Smooth muscle cell (in vitro differentiated cells): ENCODE results near the gene TTC16. TPM values are rescaled to one million over a fixed set of nuclear protein-coding genes. Genes with fewer than 3 reads are reported as not detected.
A peak's percentile ranks its signal among the peaks of the same experiment; 100 is the strongest.

Experiments used
- DNase-seq: peaks from one replicate; lab custom pipeline; 2025; ENCODE audit not compliant: unreplicated experiment; lab: John Stamatoyannopoulos, UW
- H2AFZ ChIP-seq: fragments of 200-600 bp; sonication (generic); 2 replicates; pipeline ENCODE4 v1.6.0; 2016; ENCODE audit warnings: antibody characterized with exemption, low read depth, mild to moderate bottlenecking
- H3F3A ChIP-seq: fragments of 200-600 bp; sonication (generic); 2 replicates; pipeline ENCODE4 v1.6.0; 2017; ENCODE audit warnings: antibody characterized with exemption, low read depth
- H3K27ac ChIP-seq: fragments of 200-600 bp; sonication (generic); 2 replicates; pipeline ENCODE4 v1.5.1; 2016; ENCODE audit warnings: low read depth, mild to moderate bottlenecking
- H3K27me3 ChIP-seq: fragments of 200-600 bp; sonication (generic); 2 replicates; pipeline ENCODE4 v1.6.1; 2016; ENCODE audit warnings: low read depth, mild to moderate bottlenecking
- H3K36me3 ChIP-seq: fragments of 200-600 bp; sonication (generic); 2 replicates; pipeline ENCODE4 v1.5.1; 2016; ENCODE audit warnings: low read depth
- H3K4me1 ChIP-seq: fragments of 200-600 bp; sonication (generic); 2 replicates; pipeline ENCODE4 v1.5.1; 2016; ENCODE audit warnings: low read depth
- H3K4me2 ChIP-seq: fragments of 200-600 bp; sonication (generic); 2 replicates; pipeline ENCODE4 v1.6.0; 2016; ENCODE audit warnings: mild to moderate bottlenecking
- H3K4me3 ChIP-seq: fragments of 200-600 bp; sonication (generic); 2 replicates; pipeline ENCODE4 v1.5.1; 2016; ENCODE audit warnings: mild to moderate bottlenecking
- H3K79me2 ChIP-seq: fragments of 200-600 bp; sonication (generic); 2 replicates; pipeline ENCODE4 v1.6.0; 2016; ENCODE audit warnings: low read depth, mild to moderate bottlenecking
- H3K9ac ChIP-seq: fragments of 200-600 bp; sonication (generic); 2 replicates; pipeline ENCODE4 v1.6.0; 2016; ENCODE audit warnings: low read depth
- H3K9me3 ChIP-seq: fragments of 200-600 bp; sonication (generic); replicated peaks from 2 replicates; pipeline ENCODE4 v1.5.1; 2016; ENCODE audit warnings: low read depth
- H4K20me1 ChIP-seq: fragments of 200-600 bp; sonication (generic); 2 replicates; pipeline ENCODE4 v1.6.0; 2016; ENCODE audit warnings: low read depth
- WGBS: methylation state at CpG from one replicate; pipeline ENCODE4 v1.1.7; 2016; ENCODE audit warnings: low lambda C conversion rate; 5-methylcytosine and 5-hydroxymethylcytosine counted together
- polyA plus RNA-seq: library from polyadenylated mRNA; unstranded; fragments of >200 nt; fragmentation: Nextera tagmentation; extraction: Ambion mirVana; gene quantifications from 2 replicates; pipeline ENCODE4 v1.2.1, GENCODE V29; 2016
- total RNA-seq: library from RNA; depleted of rRNA; stranded (reverse); fragments of >200 nt; gene quantifications from 2 replicates; pipeline ENCODE4 v1.2.3, GENCODE V29; 2014
- TF ChIP-seq, protein P1 (sequence below): fragments of 200-600 bp; sonication (generic); IDR thresholded peaks from 2 replicates; pipeline ENCODE4 v1.5.1; 2017; ENCODE audit warnings: borderline replicate concordance, mild to moderate bottlenecking, antibody characterized with exemption; ENCODE audit not compliant: insufficient read depth, poor library complexity, severe bottlenecking

Gene TTC16
- total and polyA plus RNA-seq, 2 experiments from 2014 or later = 0.22 TPM; not detected in 1

DNA sequence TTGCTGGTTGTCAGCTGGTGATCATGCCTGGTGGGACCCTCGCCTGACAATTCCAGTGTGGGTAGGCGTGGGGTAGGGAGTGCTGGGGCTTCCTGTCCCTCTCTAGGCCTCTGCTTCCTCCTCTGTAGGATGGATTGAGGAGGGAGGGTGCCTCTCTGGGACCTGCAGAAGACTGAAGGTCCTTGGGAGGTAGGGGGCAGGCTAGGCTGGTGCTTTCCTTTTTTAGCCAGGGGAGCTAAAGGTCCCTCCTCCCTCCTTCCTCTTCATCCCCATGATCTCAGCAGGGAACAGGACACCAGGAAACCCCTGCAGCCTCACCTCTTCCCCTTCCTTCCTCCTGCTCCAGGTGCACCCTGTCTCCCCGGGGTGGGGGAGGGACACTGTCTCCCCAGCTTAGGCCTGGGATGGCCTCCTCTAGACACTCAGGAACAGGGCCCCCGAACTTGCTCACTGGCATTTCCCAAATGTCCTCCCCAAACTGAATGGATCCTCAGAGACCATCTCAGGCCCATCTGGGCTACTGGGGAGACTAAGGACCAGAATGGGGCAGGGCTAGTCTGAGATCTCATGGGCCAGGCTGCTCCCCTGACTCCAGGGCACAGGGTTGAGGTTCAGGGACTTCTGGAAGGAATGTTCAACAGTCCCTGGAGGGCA lies 54.2 kb downstream of the TTC16 start:
- H3K4me3 ChIP-seq = no peak overlapping the region
- WGBS = 92% methylated on average over 4 of the region's 4 CpGs
- TF ChIP-seq, protein P1, sequence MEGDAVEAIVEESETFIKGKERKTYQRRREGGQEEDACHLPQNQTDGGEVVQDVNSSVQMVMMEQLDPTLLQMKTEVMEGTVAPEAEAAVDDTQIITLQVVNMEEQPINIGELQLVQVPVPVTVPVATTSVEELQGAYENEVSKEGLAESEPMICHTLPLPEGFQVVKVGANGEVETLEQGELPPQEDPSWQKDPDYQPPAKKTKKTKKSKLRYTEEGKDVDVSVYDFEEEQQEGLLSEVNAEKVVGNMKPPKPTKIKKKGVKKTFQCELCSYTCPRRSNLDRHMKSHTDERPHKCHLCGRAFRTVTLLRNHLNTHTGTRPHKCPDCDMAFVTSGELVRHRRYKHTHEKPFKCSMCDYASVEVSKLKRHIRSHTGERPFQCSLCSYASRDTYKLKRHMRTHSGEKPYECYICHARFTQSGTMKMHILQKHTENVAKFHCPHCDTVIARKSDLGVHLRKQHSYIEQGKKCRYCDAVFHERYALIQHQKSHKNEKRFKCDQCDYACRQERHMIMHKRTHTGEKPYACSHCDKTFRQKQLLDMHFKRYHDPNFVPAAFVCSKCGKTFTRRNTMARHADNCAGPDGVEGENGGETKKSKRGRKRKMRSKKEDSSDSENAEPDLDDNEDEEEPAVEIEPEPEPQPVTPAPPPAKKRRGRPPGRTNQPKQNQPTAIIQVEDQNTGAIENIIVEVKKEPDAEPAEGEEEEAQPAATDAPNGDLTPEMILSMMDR = no peak
- H4K20me1 ChIP-seq = no peaks in the 10 kb centered on the region
- no peaks in the 10 kb centered on the region for H3F3A ChIP-seq
- no peaks in the 10 kb centered on the region for H3K36me3 ChIP-seq
- no peak overlapping the region for H3K4me2 ChIP-seq
- no peak overlapping the region for H3K27ac ChIP-seq
- no peak overlapping the region for H2AFZ ChIP-seq
- H3K79me2 ChIP-seq = no peaks in the 10 kb centered on the region
- no peak overlapping the region for H3K9ac ChIP-seq
- no peaks in the 10 kb centered on the region for H3K27me3 ChIP-seq
- no peaks in the 10 kb centered on the region for H3K9me3 ChIP-seq
- H3K4me1 ChIP-seq = peaks cover 8% of the 10 kb centered on the region
- DNase-seq = no peak

DNA sequence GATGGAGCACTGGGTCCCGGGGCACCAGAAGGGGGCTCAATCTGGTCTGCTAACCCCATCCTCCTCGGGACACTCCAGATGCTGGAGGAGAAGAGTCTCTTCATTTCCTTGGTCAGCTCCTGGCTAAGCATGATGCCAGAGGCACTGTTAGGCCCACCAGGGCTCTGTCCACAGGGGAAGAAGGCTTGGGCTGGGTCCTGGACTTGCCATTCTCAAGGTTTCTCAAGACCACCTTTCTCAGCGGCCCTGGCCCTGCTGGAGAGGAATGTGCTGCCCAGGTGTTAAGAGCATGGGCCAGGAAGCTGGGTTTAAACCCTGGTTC lies 54.7 kb downstream of the TTC16 start:
- DNase-seq = no peak
- peak overlapping the region; percentile 58 for H2AFZ ChIP-seq
- H3K27ac ChIP-seq = no peak overlapping the region
- H3K9ac ChIP-seq = no peak overlapping the region
- H3K9me3 ChIP-seq = no peaks in the 10 kb centered on the region
- no peaks in the 10 kb centered on the region for H3K79me2 ChIP-seq
- TF ChIP-seq, protein P1 = no peak
- no peaks in the 10 kb centered on the region for H4K20me1 ChIP-seq
- H3K36me3 ChIP-seq = no peaks in the 10 kb centered on the region
- peaks cover 8% of the 10 kb centered on the region for H3K4me1 ChIP-seq
- H3K27me3 ChIP-seq = no peaks in the 10 kb centered on the region
- peak overlapping the region; percentile 55 for H3K4me3 ChIP-seq
- 57% methylated on average over 3 of the region's 3 CpGs for WGBS
- H3K4me2 ChIP-seq = peak overlapping the region; percentile 86
- no peaks in the 10 kb centered on the region for H3F3A ChIP-seq

DNA sequence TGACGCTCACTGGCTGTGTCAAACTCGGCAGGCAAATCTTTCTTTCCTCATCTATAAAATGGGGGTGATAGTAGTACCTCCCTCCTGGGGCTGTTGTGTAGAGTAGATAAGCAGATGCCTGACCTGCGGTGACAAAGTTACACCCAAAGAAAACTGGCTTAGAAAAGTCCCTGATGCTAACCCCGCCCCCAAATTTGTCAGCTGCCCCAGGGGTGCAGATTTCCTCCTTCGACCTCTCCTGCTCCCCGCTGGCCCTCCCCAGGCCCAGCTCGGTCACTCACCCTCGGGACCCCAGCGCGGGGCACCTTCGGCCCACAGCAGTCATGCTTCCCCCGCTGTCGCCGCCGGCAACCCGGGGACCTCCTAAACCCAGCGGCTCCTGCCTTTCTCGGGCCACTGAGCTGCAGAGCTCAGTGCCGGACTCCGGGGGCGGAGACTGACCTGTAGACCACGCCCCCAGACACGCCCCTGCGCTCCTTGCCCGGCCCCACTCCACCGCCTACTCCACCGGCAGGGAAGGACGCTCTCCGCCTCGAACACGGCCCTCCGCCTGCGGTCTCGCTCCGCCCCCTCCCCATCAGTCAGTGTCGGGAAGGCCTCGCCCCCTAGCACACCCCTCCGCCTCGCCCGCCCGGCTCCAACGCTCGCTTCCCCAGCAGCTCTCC lies 55.2 kb downstream of the TTC16 start:
- no peaks in the 10 kb centered on the region for H3K79me2 ChIP-seq
- H4K20me1 ChIP-seq = no peaks in the 10 kb centered on the region
- no peaks in the 10 kb centered on the region for H3K9me3 ChIP-seq
- no peak overlapping the region for H3K9ac ChIP-seq
- H3F3A ChIP-seq = no peaks in the 10 kb centered on the region
- H3K4me1 ChIP-seq = peaks cover 8% of the 10 kb centered on the region
- no peaks in the 10 kb centered on the region for H3K27me3 ChIP-seq
- peak overlapping the region; percentile 58 for H2AFZ ChIP-seq
- WGBS = 6% methylated on average over 26 of the region's 43 CpGs
- DNase-seq = peak; percentile 96
- no peaks in the 10 kb centered on the region for H3K36me3 ChIP-seq
- no peak overlapping the region for H3K27ac ChIP-seq
- TF ChIP-seq, protein P1 = no peak
- H3K4me2 ChIP-seq = peak overlapping the region; percentile 86
- peak overlapping the region; percentile 55 for H3K4me3 ChIP-seq
